HepG2 (cell line): ENCODE measurements around the gene ZNF341. TPM values are rescaled to one million over a fixed set of nuclear protein-coding genes. Genes with fewer than 3 reads are reported as not detected.

Experiments used
- CBX1 ChIP-seq: IDR thresholded peaks from one replicate; pipeline ENCODE4 v1.6.1; 2016; ENCODE audit warnings: antibody characterized with exemption, low read depth
- FOXO4 ChIP-seq: sonication (generic); formaldehyde crosslinking; conservative IDR thresholded peaks from 2 replicates; pipeline ENCODE4 v1.8.1; 2023; ENCODE audit warnings: missing genetic modification reagents
- GPBP1L1 ChIP-seq: sonication (generic); formaldehyde crosslinking; IDR thresholded peaks from 2 replicates; pipeline ENCODE4 v1.5.0; 2020; ENCODE audit warnings: mild to moderate bottlenecking, missing genetic modification reagents
- GTF3A ChIP-seq: sonication (generic); formaldehyde crosslinking; conservative IDR thresholded peaks from 2 replicates; pipeline ENCODE4 v1.4.0; 2020; ENCODE audit warnings: mild to moderate bottlenecking, missing genetic modification reagents
- KLF12 ChIP-seq: sonication (generic); formaldehyde crosslinking; IDR thresholded peaks from 2 replicates; pipeline ENCODE4 v1.4.0; 2020; ENCODE audit warnings: missing genetic modification reagents, borderline replicate concordance
- PHF8 ChIP-seq: sonication (generic); formaldehyde crosslinking; IDR thresholded peaks from 2 replicates; pipeline ENCODE4 v1.5.0; 2020; ENCODE audit warnings: missing genetic modification reagents
- PLSCR1 ChIP-seq: sonication (generic); formaldehyde crosslinking; IDR thresholded peaks from 2 replicates; pipeline ENCODE4 v1.5.0; 2020; ENCODE audit warnings: missing genetic modification reagents, mild to moderate bottlenecking, borderline replicate concordance
- RNF219 ChIP-seq: sonication (generic); formaldehyde crosslinking; IDR thresholded peaks from 2 replicates; pipeline ENCODE4 v1.5.0; 2020; ENCODE audit warnings: mild to moderate bottlenecking, missing genetic modification reagents
- SIN3A ChIP-seq: IDR thresholded peaks from 2 replicates; pipeline ENCODE4 v1.6.1; 2011; ENCODE audit warnings: low read depth, mild to moderate bottlenecking, control low read depth, low read length, borderline replicate concordance
- SP5 ChIP-seq: IDR thresholded peaks from 2 replicates; pipeline ENCODE4 v1.6.1; 2016; ENCODE audit warnings: low read depth, borderline replicate concordance
- TRIM22 ChIP-seq: fragments of 450-650 bp; IDR thresholded peaks from 2 replicates; pipeline ENCODE4 v1.6.1; 2017
- ZBTB3 ChIP-seq: sonication (generic); formaldehyde crosslinking; IDR thresholded peaks from 2 replicates; pipeline ENCODE4 v1.4.0; 2020; ENCODE audit warnings: low read depth, mild to moderate bottlenecking, moderate library complexity, missing genetic modification reagents, borderline replicate concordance
- ZFP37 ChIP-seq: sonication (generic); formaldehyde crosslinking; IDR thresholded peaks from 2 replicates; pipeline ENCODE4 v1.4.0; 2020; ENCODE audit warnings: missing genetic modification reagents, borderline replicate concordance
- ZNF362 ChIP-seq: sonication (generic); formaldehyde crosslinking; IDR thresholded peaks from 2 replicates; pipeline ENCODE4 v1.4.0; 2020; ENCODE audit warnings: missing genetic modification reagents, mild to moderate bottlenecking, borderline replicate concordance
- ZNF558 ChIP-seq: sonication (generic); formaldehyde crosslinking; IDR thresholded peaks from 2 replicates; pipeline ENCODE4 v1.9.0; 2022; ENCODE audit warnings: mild to moderate bottlenecking, missing genetic modification reagents, borderline replicate concordance
- ZNF580 ChIP-seq: IDR thresholded peaks from 2 replicates; pipeline ENCODE4 v1.6.1; 2016; ENCODE audit warnings: low read depth, borderline replicate concordance
- ZNF761 ChIP-seq: sonication (generic); formaldehyde crosslinking; conservative IDR thresholded peaks from 2 replicates; pipeline ENCODE4 v1.4.0; 2020; ENCODE audit warnings: mild to moderate bottlenecking, missing genetic modification reagents
- ZNF891 ChIP-seq: sonication (generic); formaldehyde crosslinking; IDR thresholded peaks from 2 replicates; pipeline ENCODE4 v1.5.0; 2020; ENCODE audit warnings: mild to moderate bottlenecking, missing genetic modification reagents
- ZSCAN22 ChIP-seq: sonication (generic); formaldehyde crosslinking; IDR thresholded peaks from 2 replicates; pipeline ENCODE4 v1.4.0; 2020; ENCODE audit warnings: mild to moderate bottlenecking, missing genetic modification reagents
- polyA plus RNA-seq, 8 experiments: library from polyadenylated mRNA; depleted of rRNA in 3 of 8; stranded (reverse) in 7 of 8; unstranded in 1 of 8; fragments of >200 nt; fragmentation: Illumina TruSeq in 4 of 8; extraction: Trizol in 4 of 8; gene quantifications; 2 replicates each; pipeline versions ENCODE4 v1.2.1 to v1.2.3, GENCODE V29; 2011 to 2016; ENCODE audit warnings: low read depth in 4 of 8, missing spikeins in 1 of 8, mixed read lengths in 1 of 8; ENCODE audit not compliant: insufficient read depth in 1 of 8
- total RNA-seq, 5 experiments: library from RNA; depleted of rRNA; stranded (reverse); fragments of >200 nt; fragmentation: Illumina TruSeq; extraction: Trizol; gene quantifications; 2 replicates each; pipeline ENCODE4 v1.2.3, GENCODE V29; 2016; ENCODE audit warnings: low read depth in 1 of 5

Gene ZNF341
- total and polyA plus RNA-seq, 2 of the 13 experiments (the other 11 are each of a cell fraction or from before 2014, with no cell fraction given): 1.1 to 2.2 TPM

- peak; percentile 82; the same call in 1 of the 2 replicates for TF ChIP-seq ZNF761 (CRISPR knock-in tag)
- TF ChIP-seq ZNF558 (CRISPR knock-in tag): no peak; the same call in 1 of the 2 replicates
- no peak for TF ChIP-seq SIN3A
- 0 out of 2 replicates have a peak, but pooled peaks have one; percentile 41 for TF ChIP-seq ZNF891
- TF ChIP-seq ZFP37 (CRISPR knock-in tag): 0 out of 2 replicates have a peak, but pooled peaks have one; percentile 33
- no peak for TF ChIP-seq ZSCAN22 (CRISPR knock-in tag)
- TF ChIP-seq GPBP1L1 (CRISPR knock-in tag): no peak
- no peak for TF ChIP-seq RNF219 (CRISPR knock-in tag)
- no peak for TF ChIP-seq FOXO4 (CRISPR knock-in tag)
- no peak for TF ChIP-seq GTF3A (CRISPR knock-in tag)
- TF ChIP-seq ZBTB3 (CRISPR knock-in tag): no peak; the same call in 1 of the 2 replicates
- TF ChIP-seq SP5 (CRISPR knock-in tag): peak; percentile 96
- no peak for TF ChIP-seq TRIM22
- TF ChIP-seq ZNF580 (CRISPR knock-in tag): peak; percentile 61; the same call in 1 of the 2 replicates
- peak; percentile 99 for TF ChIP-seq ZNF362 (CRISPR knock-in tag)
- TF ChIP-seq PHF8: no peak
- TF ChIP-seq PLSCR1 (CRISPR knock-in tag): no peak; the same call in 1 of the 2 replicates
- peak; percentile 93 for TF ChIP-seq CBX1
- TF ChIP-seq KLF12: 0 out of 2 replicates have a peak, but pooled peaks have one; percentile 75
Observed at GRCh38 chr20:33701629-33702450, 30.0 kb upstream of the ZNF341 start (continued).
